Lower lobe of right lung (tissue), 2 donors: ENCODE results near the gene LRRC8C. TPM values are rescaled to one million over a fixed set of nuclear protein-coding genes. Genes with fewer than 3 reads are reported as not detected.

Experiments used
- ATAC-seq, 2 donors: fragments of 200-7000 bp; cut with Tn5 transposase; one replicate each; pipeline ENCODE4 v1.9.1; 2020 to 2022; ENCODE audit warnings: mild to moderate bottlenecking in 2 of 2, moderate library complexity in 2 of 2
- DNase-seq: peaks from one replicate; pipeline ENCODE4 v3.0.0-alpha.2; 2020
- H3K27ac ChIP-seq: fragments of 200-600 bp; one replicate; pipeline ENCODE4 v1.8.0; 2022
- H3K27me3 ChIP-seq: fragments of 200-600 bp; one replicate; pipeline ENCODE4 v1.8.0; 2022; ENCODE audit warnings: low read depth
- H3K36me3 ChIP-seq: fragments of 200-600 bp; one replicate; pipeline ENCODE4 v1.8.0; 2022; ENCODE audit warnings: mild to moderate bottlenecking
- H3K4me1 ChIP-seq: fragments of 200-600 bp; one replicate; pipeline ENCODE4 v1.8.0; 2022
- H3K4me3 ChIP-seq: fragments of 200-600 bp; one replicate; pipeline ENCODE4 v1.8.0; 2022; ENCODE audit warnings: mild to moderate bottlenecking
- H3K9me3 ChIP-seq: fragments of 200-600 bp; one replicate; pipeline ENCODE4 v1.8.0; 2022
- CTCF ChIP-seq: fragments of 200-600 bp; IDR thresholded peaks from one replicate; pipeline ENCODE4 v1.8.0; 2022; ENCODE audit warnings: antibody characterized with exemption, mild to moderate bottlenecking
- intact Hi-C: fragments of 100-400 bp; cut with DNase I; formaldehyde crosslinking; loops from one replicate; pipeline ENCODE4 v1.11.0; 2022
- total RNA-seq: library from RNA; stranded (reverse); fragmentation: NEBNext Ultra II Directional; extraction: Animal tissue kit (Norgen Biotek cat#: 25700); gene quantifications from one replicate; pipeline ENCODE4 v1.2.1, GENCODE V29; 2021
- donor health status: DM: no; HTN: yes; CAD: no; lungs with severe emphysema.

LRRC8C gene
- total RNA-seq, 1 donor from 2014 or later, result 13.0 TPM

- TF ChIP-seq CTCF, result no peak
- no peak overlapping the region for H3K27ac ChIP-seq
- ATAC-seq (no peak), DNase-seq (no peak)
- H3K4me3 ChIP-seq, result no peak overlapping the region
- H3K36me3 ChIP-seq, result no peaks in the 10 kb centered on the region
- peaks cover 9% of the 10 kb centered on the region for H3K4me1 ChIP-seq
- no peaks in the 10 kb centered on the region for H3K27me3 ChIP-seq
- H3K9me3 ChIP-seq, result no peaks in the 10 kb centered on the region
- intact Hi-C loops, result loop anchor here (10.0 kb wide), 1 partner anchor 143 kb away; no protein-coding TSS in a partner anchor
Measured at GRCh38 chr1:89767618-89768017, 134.7 kb downstream of the LRRC8C start.

Other genes with a start within 250 kb of the LRRC8C start
- gene LRRC8B, start 108.3 kb upstream of the LRRC8C start, total RNA-seq, result 16.4 TPM
- gene LRRC8D, start 187.9 kb downstream of the LRRC8C start, total RNA-seq, result 22.2 TPM